ENCODE measurements around the gene TBPL1.

The TBPL1 gene

GRCh38 chr6:133951227-133951626, 1.8 kb upstream of the TBPL1 start:
- DNase-seq = no peak
- intact Hi-C loops (cut with DNase I) = no loop called here

DNA sequence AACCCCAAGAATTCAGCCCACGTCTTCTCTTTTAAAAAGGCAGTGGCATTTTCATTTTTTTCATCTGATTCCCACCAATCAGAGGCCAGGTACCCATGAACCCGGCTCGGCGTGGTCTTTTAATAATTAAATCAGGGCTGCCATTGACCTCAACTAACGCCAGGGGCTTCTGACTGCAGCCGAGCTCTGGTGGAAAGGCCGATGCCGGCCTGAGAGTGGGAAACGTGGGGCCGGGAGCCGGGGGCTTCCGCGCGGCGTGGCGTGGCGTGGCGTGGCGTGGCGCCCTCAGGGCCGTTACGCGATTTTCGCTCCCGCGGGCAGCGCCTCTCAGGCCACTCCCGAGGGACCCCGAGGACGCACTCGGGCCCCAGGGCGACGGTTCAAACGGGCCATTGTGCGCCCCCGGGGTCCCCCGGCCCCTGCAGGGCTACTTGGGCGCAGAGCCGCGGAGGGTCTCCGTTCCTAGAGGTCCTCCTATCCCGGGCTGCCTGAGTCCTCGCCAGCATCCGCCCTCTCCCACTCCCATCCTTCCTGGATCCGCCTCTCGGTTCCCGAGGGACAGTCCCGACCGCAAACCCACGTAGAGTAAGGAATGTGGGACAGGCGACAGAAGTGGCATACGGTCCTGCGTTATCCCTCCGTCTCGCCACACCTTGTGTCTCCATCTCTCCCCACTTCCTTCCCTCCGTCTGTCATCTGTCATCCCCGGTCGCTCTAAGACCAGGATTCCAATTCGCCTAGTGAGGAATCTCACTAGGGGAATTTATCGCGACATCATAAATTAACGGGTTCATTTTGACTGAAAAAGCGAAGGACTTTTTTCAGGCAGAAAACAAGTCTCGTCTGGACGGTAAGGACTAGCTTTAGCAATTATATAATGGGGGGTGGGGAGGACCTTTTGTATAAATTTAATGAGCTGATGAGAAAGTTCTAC, 876 bp upstream of the TBPL1 start:
- peak; percentile 20 to 81 (median 60) for DNase-seq
- intact Hi-C loops (cut with DNase I) = no loop called here

DNA sequence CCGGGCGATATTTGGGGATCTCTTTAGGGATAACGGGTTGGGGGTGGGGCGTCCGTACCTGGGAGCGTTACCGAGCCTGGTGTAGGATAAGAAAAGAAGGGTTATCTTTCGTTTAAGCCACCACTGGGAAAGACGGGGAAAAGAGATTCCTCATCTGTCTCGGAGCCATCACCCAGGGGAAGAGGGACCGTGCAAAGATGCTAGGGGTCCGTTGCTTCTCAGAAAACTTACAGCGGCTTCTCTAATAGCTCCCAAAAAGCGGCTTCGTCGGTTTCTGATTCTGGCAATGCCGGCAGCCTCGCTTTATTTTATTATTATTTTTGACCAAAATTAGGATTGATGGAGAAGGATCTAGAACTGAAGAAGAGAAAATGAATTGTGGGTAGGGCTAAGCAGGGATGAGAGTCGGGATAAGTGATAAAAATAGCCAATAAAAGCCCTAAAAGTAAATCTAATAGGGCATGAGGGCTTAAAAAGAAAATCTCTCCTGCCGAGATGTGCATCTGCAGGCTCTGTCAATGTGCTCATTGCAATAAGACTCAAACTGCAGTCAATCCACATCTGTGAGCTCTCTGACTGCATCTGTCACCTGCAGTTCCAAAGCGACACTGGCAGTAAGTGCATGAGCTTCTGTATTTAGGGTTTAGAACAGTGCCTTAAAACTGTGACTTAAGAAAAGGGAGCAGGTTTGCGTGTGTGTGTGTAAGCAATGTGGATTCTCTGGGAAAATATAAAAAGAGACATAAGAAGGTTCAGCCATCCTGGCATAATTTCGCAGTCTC, 801 bp downstream of the TBPL1 start:
- peak in 18 of 42 donors; percentile 8 to 57 (median 26) for DNase-seq
- intact Hi-C loops (cut with DNase I) = no loop called here

- intact Hi-C loops (cut with DNase I) = no loop called here
Measured at GRCh38 chr6:133954657-133955576, 1.9 kb downstream of the TBPL1 start.

GRCh38 chr6:133955582-133956415, 2.8 kb downstream of the TBPL1 start:
- intact Hi-C loops (cut with DNase I) = no loop called here
- DNase-seq = no peak

More at GRCh38 chr6:133954657-133955576, 1.9 kb downstream of the TBPL1 start:
- no peak for DNase-seq

GRCh38 chr6:133956416-133957049, 3.5 kb downstream of the TBPL1 start:
- no peak for DNase-seq
- intact Hi-C loops (cut with DNase I) = no loop called here

DNA sequence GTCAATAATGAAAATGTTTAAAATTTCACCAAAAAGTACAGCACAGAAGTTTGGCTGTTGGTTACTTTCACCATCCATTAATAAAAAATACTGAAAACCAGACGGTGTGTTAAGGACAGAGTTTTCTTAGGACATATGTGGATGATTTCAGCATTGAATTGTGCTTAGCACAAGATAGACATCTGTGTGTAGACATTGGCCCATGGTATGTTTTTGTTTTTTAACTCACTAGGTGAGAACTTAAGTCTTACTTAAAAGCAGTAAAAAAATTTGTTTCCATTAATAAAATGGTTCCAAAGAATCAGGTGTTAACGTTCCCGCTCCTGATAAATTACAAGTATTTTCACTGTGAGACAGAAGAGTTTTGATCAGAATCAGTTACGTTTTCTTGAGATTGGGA, 4.2 kb downstream of the TBPL1 start:
- intact Hi-C loops (cut with DNase I) = no loop called here
- no peak for DNase-seq

DNA sequence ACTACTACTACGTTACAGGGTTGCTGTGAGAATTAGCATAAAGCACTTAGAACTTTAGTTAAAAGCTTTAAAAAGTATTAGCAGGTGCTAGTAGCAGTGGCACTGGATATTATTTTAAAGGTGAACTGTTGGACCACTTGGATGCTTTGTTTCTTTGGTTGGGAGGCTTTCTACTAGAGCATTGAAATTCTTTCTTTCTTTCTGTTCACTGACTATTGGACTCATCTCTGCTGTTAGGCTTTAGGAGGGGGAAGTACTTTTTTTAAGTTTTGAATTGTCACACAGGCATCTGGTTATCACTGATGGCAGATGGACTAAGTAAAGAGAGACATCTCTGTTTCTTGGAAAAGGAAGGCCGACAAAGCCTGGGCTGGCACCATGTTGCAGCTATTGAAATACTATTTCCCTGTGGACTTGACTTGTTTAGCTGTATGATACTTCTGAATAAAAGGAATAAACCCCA, 4.8 kb downstream of the TBPL1 start:
- intact Hi-C loops (cut with DNase I) = no loop called here
- no peak for DNase-seq

DNA sequence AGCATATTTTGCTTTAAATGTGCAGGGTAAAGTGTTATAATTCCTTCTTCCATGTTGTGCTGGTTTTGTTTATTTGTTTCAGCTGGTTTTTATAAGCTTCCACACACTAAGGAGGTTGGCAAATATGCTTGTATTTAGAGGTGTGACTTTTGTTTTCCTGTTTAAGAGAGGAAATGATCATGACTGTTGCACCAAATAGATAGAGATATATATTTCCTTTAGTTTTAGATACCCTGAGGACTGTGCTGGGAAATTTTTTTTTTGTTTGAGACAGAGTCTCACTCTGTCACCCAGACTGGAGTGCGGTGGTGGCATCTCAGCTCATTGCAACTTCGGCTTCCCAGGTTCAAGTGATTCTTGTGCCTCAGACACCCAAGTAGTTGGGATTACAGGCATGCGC, 5.8 kb downstream of the TBPL1 start:
- intact Hi-C loops (cut with DNase I) = no loop called here

DNA sequence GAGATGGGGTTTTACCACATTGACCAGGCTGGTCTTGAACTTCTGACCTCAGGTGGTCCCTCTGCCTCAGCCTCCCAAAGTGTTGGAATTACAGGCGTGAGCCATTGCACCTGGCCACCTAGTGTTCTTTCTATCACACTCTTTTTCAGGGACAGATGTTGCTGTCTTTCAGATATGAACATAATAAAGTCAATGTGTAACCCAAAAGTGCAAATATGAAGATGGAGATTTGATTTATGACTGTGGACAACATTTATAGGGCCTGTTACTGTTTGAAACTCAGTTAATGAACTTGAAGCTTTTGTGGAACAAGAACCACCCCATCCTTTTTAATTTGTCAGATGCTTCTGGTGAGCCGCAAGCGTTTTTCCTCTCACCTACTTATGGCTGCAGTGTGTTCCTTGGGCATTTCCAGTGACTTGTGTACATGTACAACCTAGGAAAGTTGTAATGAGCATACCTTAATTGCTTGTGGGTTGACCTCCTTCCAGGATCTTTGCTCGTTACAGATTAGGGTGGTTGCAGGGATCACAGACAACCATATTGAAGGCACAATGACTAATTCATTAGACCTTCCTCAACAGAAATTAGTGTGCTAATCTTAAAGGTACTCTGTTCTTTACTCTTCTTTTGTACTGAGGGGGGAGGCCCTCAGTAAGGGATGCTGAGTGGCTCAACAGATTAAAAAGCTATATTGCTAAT, 6.8 kb downstream of the TBPL1 start:
- intact Hi-C loops (cut with DNase I) = no loop called here
- DNase-seq = no peak

More for the DNA sequence above, 5.8 kb downstream of the TBPL1 start:
- DNase-seq = no peak

DNA sequence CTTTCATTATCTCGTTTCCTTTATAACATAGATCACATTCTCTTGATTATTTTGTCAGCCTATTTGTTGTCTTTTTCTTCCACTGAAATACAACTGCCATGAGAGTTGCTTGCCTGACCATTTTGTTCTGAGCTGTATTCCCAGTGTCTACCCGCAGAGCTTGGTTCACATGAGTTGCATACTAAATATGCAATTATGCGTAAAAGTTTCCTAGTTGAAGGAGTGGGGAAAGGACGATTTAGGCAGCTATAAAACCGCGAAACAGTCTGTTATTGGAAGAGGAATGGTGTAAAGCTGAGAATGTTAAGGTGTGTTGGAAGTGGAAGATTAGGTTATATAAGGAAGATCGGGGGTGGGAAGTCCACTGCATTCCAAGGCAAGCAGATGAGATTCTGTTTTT, 8.8 kb downstream of the TBPL1 start:
- DNase-seq = no peak
- intact Hi-C loops (cut with DNase I) = no loop called here

DNA sequence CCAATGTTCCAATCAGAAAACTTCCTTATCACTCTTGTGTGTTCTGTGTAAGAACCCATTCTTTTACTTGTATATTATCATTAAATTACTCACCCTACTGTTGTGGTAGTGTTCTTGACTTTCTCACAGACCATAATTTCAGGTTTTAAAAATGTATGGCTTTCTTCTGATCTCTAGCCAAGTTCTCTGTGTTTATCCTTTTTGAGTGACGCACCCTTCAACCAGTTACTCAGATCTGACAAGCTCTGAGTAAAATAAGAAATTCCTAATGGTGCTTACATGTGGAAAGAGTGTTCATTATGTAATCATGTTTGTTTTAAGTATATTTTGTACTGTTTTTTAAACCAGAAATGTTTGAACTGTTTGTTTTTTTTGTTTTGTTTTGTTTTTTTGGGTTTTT, 11.0 kb downstream of the TBPL1 start:
- intact Hi-C loops (cut with DNase I) = no loop called here
- no peak for DNase-seq

GRCh38 chr6:133964702-133965101, 11.7 kb downstream of the TBPL1 start:
- intact Hi-C loops (cut with DNase I) = no loop called here
- DNase-seq = no peak

DNA sequence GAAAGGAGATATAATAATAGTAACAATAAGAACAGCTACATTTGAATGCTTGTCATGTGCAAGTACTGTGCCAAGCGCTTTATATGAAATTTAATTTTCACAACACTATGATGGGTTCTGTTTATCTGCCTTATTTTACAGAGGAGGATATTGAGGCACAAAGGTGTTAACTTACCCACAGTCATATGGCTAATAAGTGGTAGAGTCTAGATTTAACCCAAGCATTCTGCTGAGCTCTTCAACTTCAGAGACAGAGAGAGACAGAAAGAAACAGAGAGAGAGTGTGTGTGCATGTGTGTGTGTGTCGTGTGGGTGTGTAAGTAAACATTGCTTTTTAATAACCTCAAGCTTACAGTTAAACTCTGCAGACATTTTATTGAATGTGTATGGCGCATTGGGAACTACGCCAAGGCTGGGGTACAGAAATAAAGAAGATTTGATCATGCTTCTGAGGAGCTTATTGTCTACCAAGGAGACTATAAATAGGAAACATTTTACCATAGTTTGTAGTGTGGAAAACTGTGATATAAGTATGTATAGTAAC, 12.9 kb downstream of the TBPL1 start:
- DNase-seq = no peak
- intact Hi-C loops (cut with DNase I) = no loop called here

DNA sequence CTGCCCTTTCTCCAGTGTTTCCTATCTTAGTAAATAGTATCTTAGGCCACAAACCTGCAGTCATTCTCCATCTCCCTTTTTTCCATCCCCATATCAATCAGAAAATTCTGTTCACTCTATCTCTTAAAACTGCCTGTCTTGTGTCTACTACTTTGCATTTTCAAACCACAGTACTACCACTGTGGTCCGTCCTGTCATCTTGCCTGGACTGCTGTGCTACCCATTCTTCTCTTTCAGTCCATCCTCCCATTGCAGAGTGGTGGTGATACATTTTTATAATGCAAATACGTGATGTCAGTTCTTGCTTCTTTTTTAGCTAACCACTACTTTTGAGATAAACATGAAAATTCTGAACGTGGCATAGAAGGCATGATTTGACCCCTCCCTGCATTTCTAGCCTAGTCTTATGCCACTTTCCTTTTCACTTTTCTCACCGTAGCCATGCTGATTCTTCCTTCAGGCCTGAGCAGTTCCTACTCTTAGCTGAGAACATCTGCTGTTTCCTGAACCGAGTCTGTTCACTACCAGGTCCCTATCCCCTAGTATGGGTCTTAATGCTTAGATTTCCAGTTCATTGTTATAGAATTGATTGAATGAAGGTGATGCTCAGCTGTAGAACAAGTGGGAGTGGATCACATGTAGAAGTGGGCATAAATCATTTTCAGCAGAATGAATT, 13.8 kb downstream of the TBPL1 start:
- DNase-seq = no peak
- intact Hi-C loops (cut with DNase I) = no loop called here

- DNase-seq = no peak
- intact Hi-C loops (cut with DNase I) = no loop called here
Measured at GRCh38 chr6:133967347-133967746, 14.3 kb downstream of the TBPL1 start.
